Measurements from ENCODE around the gene CBY3.
"Not testable (repeated sequence)": the region's sequence is repeated elsewhere in the genome, so short reads cannot be mapped to it uniquely, and the experiment has no call there.

Gene CBY3

GRCh38 chr5:179648410-179648809 lies 32.4 kb downstream of the CBY3 start:
- Histone ChIP-seq H3K27me3 (replicated peaks; ENCODE audit: insufficient read depth, low read length) (peaks cover 9% of the 10 kb centered on the region), H3K4me3 (ENCODE audit: low read length) (no peak overlapping the region), H3K79me2 (ENCODE audit: low read length) (no peaks in the 10 kb centered on the region), H3K9ac (ENCODE audit: low read length) (no peak overlapping the region), H3K9me2 (replicated peaks; ENCODE audit: insufficient read depth, low read length) (no peaks in the 10 kb centered on the region), H3K4me2 (ENCODE audit: low read depth, low read length) (no peak overlapping the region), H2AFZ (ENCODE audit: low read length) (no peak overlapping the region), H3F3A (ENCODE audit: insufficient read depth, low read length) (no peaks in the 10 kb centered on the region), H3K27ac (ENCODE audit: low read length) (no peak overlapping the region), H3K9me3 (replicated peaks; ENCODE audit: insufficient read depth, low read length) (no peaks in the 10 kb centered on the region), H3K36me3 (replicated peaks; ENCODE audit: insufficient read depth, low read length) (no peaks in the 10 kb centered on the region), H4K20me1 (ENCODE audit: insufficient read depth, low read length) (no peaks in the 10 kb centered on the region), H3K4me1 (ENCODE audit: low read length) (no peaks in the 10 kb centered on the region)
- no peak for DNase-seq
- TF ChIP-seq, protein P1, sequence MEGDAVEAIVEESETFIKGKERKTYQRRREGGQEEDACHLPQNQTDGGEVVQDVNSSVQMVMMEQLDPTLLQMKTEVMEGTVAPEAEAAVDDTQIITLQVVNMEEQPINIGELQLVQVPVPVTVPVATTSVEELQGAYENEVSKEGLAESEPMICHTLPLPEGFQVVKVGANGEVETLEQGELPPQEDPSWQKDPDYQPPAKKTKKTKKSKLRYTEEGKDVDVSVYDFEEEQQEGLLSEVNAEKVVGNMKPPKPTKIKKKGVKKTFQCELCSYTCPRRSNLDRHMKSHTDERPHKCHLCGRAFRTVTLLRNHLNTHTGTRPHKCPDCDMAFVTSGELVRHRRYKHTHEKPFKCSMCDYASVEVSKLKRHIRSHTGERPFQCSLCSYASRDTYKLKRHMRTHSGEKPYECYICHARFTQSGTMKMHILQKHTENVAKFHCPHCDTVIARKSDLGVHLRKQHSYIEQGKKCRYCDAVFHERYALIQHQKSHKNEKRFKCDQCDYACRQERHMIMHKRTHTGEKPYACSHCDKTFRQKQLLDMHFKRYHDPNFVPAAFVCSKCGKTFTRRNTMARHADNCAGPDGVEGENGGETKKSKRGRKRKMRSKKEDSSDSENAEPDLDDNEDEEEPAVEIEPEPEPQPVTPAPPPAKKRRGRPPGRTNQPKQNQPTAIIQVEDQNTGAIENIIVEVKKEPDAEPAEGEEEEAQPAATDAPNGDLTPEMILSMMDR (IDR thresholded peaks at IDR 0.05; ENCODE audit: low read length) = no peak

- H2AFZ ChIP-seq (ENCODE audit: low read length); H3K9ac ChIP-seq (ENCODE audit: low read length); H3F3A ChIP-seq (ENCODE audit: insufficient read depth, low read length); H3K4me3 ChIP-seq (ENCODE audit: low read length); H3K27me3 ChIP-seq (replicated peaks; ENCODE audit: insufficient read depth, low read length); H4K20me1 ChIP-seq (ENCODE audit: insufficient read depth, low read length); H3K4me2 ChIP-seq (ENCODE audit: low read depth, low read length); DNase-seq; H3K27ac ChIP-seq (ENCODE audit: low read length); H3K9me2 ChIP-seq (replicated peaks; ENCODE audit: insufficient read depth, low read length); H3K36me3 ChIP-seq (replicated peaks; ENCODE audit: insufficient read depth, low read length); H3K4me1 ChIP-seq (ENCODE audit: low read length); H3K9me3 ChIP-seq (replicated peaks; ENCODE audit: insufficient read depth, low read length); H3K79me2 ChIP-seq (ENCODE audit: low read length): not testable (repeated sequence)
Observed at GRCh38 chr5:179644766-179645165, 36.1 kb downstream of the CBY3 start.

DNA sequence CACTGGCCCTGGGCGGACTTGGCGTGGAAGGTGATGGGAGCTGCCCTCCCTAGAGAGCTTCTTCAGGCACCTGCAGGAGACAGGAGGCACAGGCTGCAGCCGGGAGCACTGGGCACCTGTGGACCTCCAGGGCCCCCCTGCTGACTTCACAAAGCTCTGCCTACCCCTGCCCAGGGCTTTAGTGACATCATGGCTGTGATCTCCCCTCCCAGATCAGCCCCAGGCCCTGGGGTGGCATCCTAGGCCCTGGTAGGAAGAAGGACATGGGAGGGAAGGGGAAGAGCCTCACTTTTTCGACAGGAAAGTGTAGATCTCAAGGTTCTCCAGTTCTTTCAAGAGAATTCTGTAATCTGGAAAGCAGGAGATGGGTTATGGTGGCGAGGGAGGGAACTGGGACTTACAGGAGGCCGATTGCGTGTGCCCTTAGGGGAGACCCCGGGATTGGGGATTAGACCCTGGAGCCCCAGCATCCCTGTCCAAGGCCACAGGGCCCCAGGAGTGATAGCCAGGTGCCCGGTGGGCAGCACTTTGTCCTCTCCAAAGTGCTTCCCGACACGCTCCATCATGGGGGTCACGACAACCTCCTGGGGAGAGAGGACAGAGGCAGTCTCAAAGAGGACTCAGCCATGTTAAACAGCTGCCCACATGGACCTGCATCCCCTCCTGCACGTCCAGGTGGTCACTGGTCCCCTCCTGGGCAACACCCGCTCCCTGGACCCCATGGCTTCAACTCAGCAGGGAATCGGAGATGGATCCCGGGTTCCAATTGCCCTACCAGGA lies 37.5 kb downstream of the CBY3 start:
- H3F3A ChIP-seq (ENCODE audit: insufficient read depth, low read length); H3K4me2 ChIP-seq (ENCODE audit: low read depth, low read length); H3K27ac ChIP-seq (ENCODE audit: low read length); DNase-seq; H3K4me1 ChIP-seq (ENCODE audit: low read length); H3K27me3 ChIP-seq (replicated peaks; ENCODE audit: insufficient read depth, low read length); H3K9me3 ChIP-seq (replicated peaks; ENCODE audit: insufficient read depth, low read length); H3K9ac ChIP-seq (ENCODE audit: low read length); H3K36me3 ChIP-seq (replicated peaks; ENCODE audit: insufficient read depth, low read length); H3K79me2 ChIP-seq (ENCODE audit: low read length); H3K4me3 ChIP-seq (ENCODE audit: low read length); H4K20me1 ChIP-seq (ENCODE audit: insufficient read depth, low read length); H3K9me2 ChIP-seq (replicated peaks; ENCODE audit: insufficient read depth, low read length); H2AFZ ChIP-seq (ENCODE audit: low read length): not testable (repeated sequence)

DNA sequence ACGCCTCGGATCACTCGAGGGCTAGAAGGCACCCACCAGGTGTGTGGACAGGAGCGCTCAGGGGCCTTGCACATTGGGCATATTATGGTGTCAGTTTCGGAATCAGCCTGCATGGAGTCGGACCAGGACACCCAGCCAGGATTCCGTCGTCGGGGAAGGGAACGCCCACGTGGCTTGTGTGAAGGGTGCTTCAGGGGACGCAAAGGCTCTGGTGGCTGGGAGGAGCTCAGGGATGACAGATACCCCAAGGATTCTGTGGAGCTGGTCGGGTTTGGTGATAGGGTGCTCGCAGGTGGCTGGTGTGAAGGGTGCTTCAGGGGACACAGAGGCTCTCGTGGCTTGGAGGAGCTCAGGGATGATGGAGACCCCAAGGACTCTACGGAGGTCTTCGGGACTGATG lies 38.2 kb downstream of the CBY3 start:
- not testable (repeated sequence) for H3K9me3 ChIP-seq (replicated peaks; ENCODE audit: insufficient read depth, low read length); H3F3A ChIP-seq (ENCODE audit: insufficient read depth, low read length); H2AFZ ChIP-seq (ENCODE audit: low read length); H3K36me3 ChIP-seq (replicated peaks; ENCODE audit: insufficient read depth, low read length); H4K20me1 ChIP-seq (ENCODE audit: insufficient read depth, low read length); H3K9me2 ChIP-seq (replicated peaks; ENCODE audit: insufficient read depth, low read length); H3K27ac ChIP-seq (ENCODE audit: low read length); H3K4me2 ChIP-seq (ENCODE audit: low read depth, low read length); H3K79me2 ChIP-seq (ENCODE audit: low read length); H3K4me1 ChIP-seq (ENCODE audit: low read length); DNase-seq; H3K4me3 ChIP-seq (ENCODE audit: low read length); H3K9ac ChIP-seq (ENCODE audit: low read length); H3K27me3 ChIP-seq (replicated peaks; ENCODE audit: insufficient read depth, low read length)

DNA sequence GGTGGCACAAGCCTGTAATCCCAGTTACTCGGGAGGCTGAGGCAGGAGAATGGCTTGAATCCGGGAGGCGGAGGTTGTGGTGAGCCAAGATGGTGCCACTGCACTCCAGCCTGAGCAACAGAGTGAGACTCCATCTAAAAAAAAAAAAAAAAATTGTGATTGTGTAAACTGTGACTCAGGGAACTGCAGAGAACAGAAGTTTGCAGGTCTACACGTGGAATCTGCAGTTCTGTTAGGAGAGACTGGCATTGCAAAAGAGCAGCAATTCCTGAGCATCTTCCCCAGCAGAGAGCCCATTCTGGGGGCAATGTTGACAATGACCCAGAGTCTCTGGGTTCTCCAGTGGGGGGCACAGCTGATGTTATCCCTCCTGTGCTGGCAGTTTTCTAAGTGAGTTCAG lies 39.1 kb downstream of the CBY3 start:
- not testable (repeated sequence) for H3K9ac ChIP-seq (ENCODE audit: low read length); H3K4me3 ChIP-seq (ENCODE audit: low read length); DNase-seq; H4K20me1 ChIP-seq (ENCODE audit: insufficient read depth, low read length); H3K9me3 ChIP-seq (replicated peaks; ENCODE audit: insufficient read depth, low read length); H3K27ac ChIP-seq (ENCODE audit: low read length); H3K4me1 ChIP-seq (ENCODE audit: low read length); H3F3A ChIP-seq (ENCODE audit: insufficient read depth, low read length); H3K36me3 ChIP-seq (replicated peaks; ENCODE audit: insufficient read depth, low read length); H3K4me2 ChIP-seq (ENCODE audit: low read depth, low read length); H3K27me3 ChIP-seq (replicated peaks; ENCODE audit: insufficient read depth, low read length); H3K79me2 ChIP-seq (ENCODE audit: low read length); H2AFZ ChIP-seq (ENCODE audit: low read length); H3K9me2 ChIP-seq (replicated peaks; ENCODE audit: insufficient read depth, low read length)

DNA sequence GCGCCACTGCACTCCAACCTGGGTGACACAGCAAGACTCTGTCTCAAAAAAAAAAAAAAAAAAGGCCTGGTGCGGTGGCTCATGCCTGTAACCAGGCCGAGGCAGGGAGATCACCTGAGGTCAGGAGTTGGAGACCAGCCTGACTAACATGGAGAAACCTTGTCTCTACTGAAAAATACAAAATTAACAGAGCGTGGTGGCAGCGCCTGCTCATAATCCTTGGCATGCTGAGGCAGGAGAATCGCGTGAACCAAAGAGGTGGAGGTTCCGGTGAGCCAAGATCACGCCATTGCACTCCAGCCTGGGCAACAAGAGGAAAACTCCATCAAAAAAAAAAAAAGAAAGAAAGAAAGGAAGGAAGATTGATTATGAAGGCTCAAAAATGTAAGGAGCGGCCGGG lies 41.5 kb downstream of the CBY3 start:
- not testable (repeated sequence) for H3K4me1 ChIP-seq (ENCODE audit: low read length); H3K27me3 ChIP-seq (replicated peaks; ENCODE audit: insufficient read depth, low read length); H3K4me2 ChIP-seq (ENCODE audit: low read depth, low read length); H3K79me2 ChIP-seq (ENCODE audit: low read length); H3K9me2 ChIP-seq (replicated peaks; ENCODE audit: insufficient read depth, low read length); H4K20me1 ChIP-seq (ENCODE audit: insufficient read depth, low read length); H3K9ac ChIP-seq (ENCODE audit: low read length); H3K27ac ChIP-seq (ENCODE audit: low read length); H3F3A ChIP-seq (ENCODE audit: insufficient read depth, low read length); H3K4me3 ChIP-seq (ENCODE audit: low read length); H2AFZ ChIP-seq (ENCODE audit: low read length); DNase-seq; H3K36me3 ChIP-seq (replicated peaks; ENCODE audit: insufficient read depth, low read length); H3K9me3 ChIP-seq (replicated peaks; ENCODE audit: insufficient read depth, low read length)

DNA sequence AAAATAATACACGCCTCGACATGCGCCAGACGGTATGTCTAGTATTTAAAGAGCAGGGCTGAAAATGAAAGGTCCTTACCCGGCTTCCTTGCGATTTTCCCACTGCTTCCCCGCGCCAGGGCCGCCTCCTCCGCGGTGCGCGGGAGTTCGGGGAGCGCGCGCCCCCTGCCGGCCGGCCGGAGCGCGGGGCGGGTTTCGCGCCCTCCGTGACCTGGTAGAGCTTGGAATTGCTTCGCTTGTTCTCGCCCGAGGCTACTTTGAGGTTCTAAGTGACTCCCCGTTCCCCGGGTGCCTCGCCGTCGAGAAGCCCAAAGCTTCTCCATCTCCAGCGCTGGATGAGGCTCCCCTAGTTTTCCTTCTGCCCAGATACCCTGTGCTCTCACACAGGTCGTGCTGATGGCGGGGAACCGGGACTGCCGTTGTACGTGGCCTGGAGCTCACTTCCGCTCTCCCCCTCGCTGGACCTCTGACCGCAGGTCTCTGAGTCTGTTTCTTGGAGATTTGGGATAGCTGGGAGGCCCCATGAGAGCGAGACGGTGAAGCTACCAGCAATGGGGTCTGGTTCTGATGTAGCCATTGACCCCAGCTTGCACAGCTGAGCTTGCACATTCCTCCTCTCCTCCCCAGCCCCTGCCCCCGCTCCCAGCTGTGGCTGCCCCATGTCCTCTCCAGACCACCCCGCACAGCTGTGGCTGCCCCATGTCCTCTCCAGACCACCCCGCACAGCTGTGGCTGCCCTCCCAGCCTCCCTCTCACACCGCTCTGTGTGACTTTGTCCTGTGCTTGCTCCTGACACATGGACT lies 46.3 kb downstream of the CBY3 start:
- H3K4me1 ChIP-seq (ENCODE audit: low read length); DNase-seq; H3K4me2 ChIP-seq (ENCODE audit: low read depth, low read length); H2AFZ ChIP-seq (ENCODE audit: low read length); H3K4me3 ChIP-seq (ENCODE audit: low read length); H3K79me2 ChIP-seq (ENCODE audit: low read length); H3K9ac ChIP-seq (ENCODE audit: low read length); H4K20me1 ChIP-seq (ENCODE audit: insufficient read depth, low read length); H3K9me3 ChIP-seq (replicated peaks; ENCODE audit: insufficient read depth, low read length); H3K27me3 ChIP-seq (replicated peaks; ENCODE audit: insufficient read depth, low read length); H3K9me2 ChIP-seq (replicated peaks; ENCODE audit: insufficient read depth, low read length); H3F3A ChIP-seq (ENCODE audit: insufficient read depth, low read length); H3K36me3 ChIP-seq (replicated peaks; ENCODE audit: insufficient read depth, low read length); H3K27ac ChIP-seq (ENCODE audit: low read length): not testable (repeated sequence)
